ENCODE measurements around the gene RASSF5. TPM values are rescaled to one million over a fixed set of nuclear protein-coding genes. Genes with fewer than 3 reads are reported as not detected.

RASSF5 gene
- total RNA-seq, result 100 to 1,000 TPM; 212 to 239 TPM

DNA sequence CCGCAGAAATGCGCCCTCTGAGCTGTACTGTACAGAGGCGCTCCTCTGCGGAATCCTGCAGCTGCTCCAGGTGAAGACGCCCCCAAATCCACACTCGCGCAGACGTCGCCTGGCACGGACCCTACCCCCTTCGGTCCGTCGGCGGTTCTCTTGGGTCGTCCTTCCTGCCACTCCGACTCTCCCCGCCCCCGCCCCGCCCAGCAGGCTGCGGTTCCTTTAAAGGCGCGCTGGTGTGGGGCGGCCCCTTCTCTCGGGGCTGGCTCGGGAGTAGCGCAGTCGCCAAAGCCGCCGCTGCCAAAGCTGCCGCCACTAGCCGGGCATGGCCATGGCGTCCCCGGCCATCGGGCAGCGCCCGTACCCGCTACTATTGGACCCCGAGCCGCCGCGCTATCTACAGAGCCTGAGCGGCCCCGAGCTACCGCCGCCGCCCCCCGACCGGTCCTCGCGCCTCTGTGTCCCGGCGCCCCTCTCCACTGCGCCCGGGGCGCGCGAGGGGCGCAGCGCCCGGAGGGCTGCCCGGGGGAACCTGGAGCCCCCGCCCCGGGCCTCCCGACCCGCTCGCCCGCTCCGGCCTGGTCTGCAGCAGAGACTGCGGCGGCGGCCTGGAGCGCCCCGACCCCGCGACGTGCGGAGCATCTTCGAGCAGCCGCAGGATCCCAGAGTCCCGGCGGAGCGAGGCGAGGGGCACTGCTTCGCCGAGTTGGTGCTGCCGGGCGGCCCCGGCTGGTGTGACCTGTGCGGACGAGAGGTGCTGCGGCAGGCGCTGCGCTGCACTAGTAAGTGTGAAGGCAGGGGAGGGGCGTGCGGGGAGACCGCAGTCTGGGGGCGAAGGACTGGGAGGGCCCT lies at the start of gene RASSF5:
Gene RASSF5 (plus strand): TSS at position 248 of the 846 bp plus-strand sequence. CDS start 72 bp downstream, at position 320.
- peaks cover 0 to 5% of the 10 kb centered on the region in 2 donors for H3K36me3 Mint-ChIP-seq
- peak; percentile 76 to 82 for ATAC-seq
- H3K9me3 Mint-ChIP-seq, result no peaks in the 10 kb centered on the region
- DNase-seq (ENCODE audit: low spot score in 2 of 2), result peak; percentile 89 to 90
- H3K27ac Mint-ChIP-seq, result peak within 1 kb of the TSS; percentile 36 to 38

- H3K36me3 Mint-ChIP-seq, result no peaks in the 10 kb centered on the region
- no peaks in the 10 kb centered on the region for H3K9me3 Mint-ChIP-seq
- no peak overlapping the region for H3K27ac Mint-ChIP-seq
- DNase-seq (ENCODE audit: low spot score in 2 of 2) (no peak), ATAC-seq (no peak)
Measured at GRCh38 chr1:206459703-206460102, 47.6 kb upstream of the RASSF5 start.

GRCh38 chr1:206460836-206461426 lies 46.4 kb upstream of the RASSF5 start:
- no peak overlapping the region for H3K27ac Mint-ChIP-seq
- H3K36me3 Mint-ChIP-seq, result no peaks in the 10 kb centered on the region
- no peak for DNase-seq (ENCODE audit: low spot score in 2 of 2)
- H3K9me3 Mint-ChIP-seq, result no peaks in the 10 kb centered on the region
- ATAC-seq, result no peak

GRCh38 chr1:206461602-206462455 lies 45.5 kb upstream of the RASSF5 start:
- DNase-seq (ENCODE audit: low spot score in 2 of 2) (peak in 1 of 2 donors; percentile 82), ATAC-seq (peak; percentile 51 to 55)
- Mint-ChIP-seq H3K36me3 (no peaks in the 10 kb centered on the region), H3K9me3 (no peaks in the 10 kb centered on the region), H3K27ac (peak overlapping the region; percentile 18 to 40)

DNA sequence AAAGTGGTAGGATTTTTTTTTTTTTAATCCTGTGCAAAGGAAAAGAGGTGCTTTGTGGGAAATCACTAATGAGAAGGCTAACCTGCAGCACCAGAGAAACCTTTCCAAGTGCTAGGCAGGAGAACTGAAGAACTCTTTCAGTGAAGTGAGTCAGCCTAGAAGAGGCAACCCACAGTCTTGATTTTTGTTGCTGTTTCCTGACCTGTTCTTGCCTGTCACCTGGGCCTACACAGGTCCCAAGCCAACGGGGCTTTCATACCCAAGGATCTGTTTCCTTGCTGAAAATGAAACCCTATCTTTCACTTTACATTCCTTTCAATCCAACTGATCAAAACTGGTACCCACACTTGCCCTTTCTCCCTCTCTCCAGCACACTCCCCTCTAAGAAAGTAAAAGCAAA lies 44.2 kb upstream of the RASSF5 start:
- Mint-ChIP-seq H3K9me3 (no peaks in the 10 kb centered on the region), H3K27ac (peak overlapping the region; percentile 25 to 83), H3K36me3 (no peaks in the 10 kb centered on the region)
- DNase-seq (ENCODE audit: low spot score in 2 of 2) (peak in 1 of 2 donors; percentile 33), ATAC-seq (peak; percentile 74 to 77)

DNA sequence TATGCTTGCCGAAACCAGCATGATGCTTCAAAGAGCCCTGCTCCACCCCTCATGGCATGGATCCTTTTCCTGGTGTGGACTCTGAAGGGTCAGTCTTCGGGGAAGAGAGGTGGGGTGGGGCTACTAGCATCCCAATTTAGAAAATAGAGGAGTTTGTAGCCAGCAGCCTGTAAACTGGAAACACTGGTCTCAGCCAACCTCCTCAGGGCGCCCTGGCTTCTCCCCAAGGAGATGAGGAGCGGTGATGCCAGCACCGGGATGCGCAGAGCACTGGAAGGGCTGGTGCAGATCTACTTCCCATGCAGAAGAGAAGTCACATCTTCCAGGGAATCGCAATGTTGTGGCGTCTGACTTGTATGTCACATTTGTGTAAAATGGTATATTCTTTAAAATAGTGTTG lies 43.4 kb upstream of the RASSF5 start:
- DNase-seq (ENCODE audit: low spot score in 2 of 2) (no peak), ATAC-seq (no peak)
- Mint-ChIP-seq H3K36me3 (no peaks in the 10 kb centered on the region), H3K9me3 (no peaks in the 10 kb centered on the region), H3K27ac (peak overlapping the region in 1 of 2 donors; percentile 83)

DNA sequence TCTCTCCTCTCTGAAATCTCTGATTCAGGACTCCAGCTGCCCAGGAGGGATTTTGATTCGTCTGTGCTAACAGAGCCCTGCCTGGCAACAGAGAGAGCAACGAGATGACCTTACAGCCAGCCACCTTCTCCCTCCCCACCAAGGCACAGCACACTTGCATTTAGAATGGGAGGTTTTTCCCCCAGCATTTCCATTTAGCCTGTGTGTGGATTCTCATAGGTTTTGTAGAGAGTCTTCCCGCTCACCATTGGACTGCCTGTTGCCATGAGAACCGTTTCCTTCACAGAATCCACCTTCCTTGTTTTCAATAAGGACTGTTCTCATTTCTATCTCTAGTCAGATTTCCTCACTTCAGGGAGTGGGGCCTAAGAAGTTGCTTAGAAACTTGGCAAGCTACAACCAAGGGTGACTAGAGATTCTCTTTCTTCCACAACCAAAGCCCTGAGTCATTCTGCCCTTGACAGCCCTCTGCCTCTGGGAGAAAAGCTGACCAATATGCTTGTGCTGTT lies 42.8 kb upstream of the RASSF5 start:
- Mint-ChIP-seq H3K9me3 (no peaks in the 10 kb centered on the region), H3K27ac (peak overlapping the region; percentile 13 to 64), H3K36me3 (no peaks in the 10 kb centered on the region)
- DNase-seq (ENCODE audit: low spot score in 2 of 2) (no peak), ATAC-seq (peak; percentile 25 to 33)

GRCh38 chr1:206465951-206466350 lies 41.4 kb upstream of the RASSF5 start:
- Mint-ChIP-seq H3K9me3 (no peaks in the 10 kb centered on the region), H3K27ac (peak overlapping the region in 1 of 2 donors; percentile 36), H3K36me3 (peaks cover 0 to 8% of the 10 kb centered on the region in 2 donors)
- DNase-seq (ENCODE audit: low spot score in 2 of 2) (no peak), ATAC-seq (no peak)

GRCh38 chr1:206466840-206467649 lies 40.3 kb upstream of the RASSF5 start:
- DNase-seq (ENCODE audit: low spot score in 2 of 2), result no peak
- Mint-ChIP-seq H3K9me3 (no peaks in the 10 kb centered on the region), H3K27ac (peak overlapping the region; percentile 36 to 82), H3K36me3 (peaks cover 0 to 19% of the 10 kb centered on the region in 2 donors)
- no peak for ATAC-seq

- no peak for DNase-seq (ENCODE audit: low spot score in 2 of 2)
- peaks cover 0 to 25% of the 10 kb centered on the region in 2 donors for H3K36me3 Mint-ChIP-seq
- ATAC-seq, result no peak
- peak overlapping the region; percentile 1 to 36 for H3K27ac Mint-ChIP-seq
- no peaks in the 10 kb centered on the region for H3K9me3 Mint-ChIP-seq
Measured at GRCh38 chr1:206467915-206468314, 39.4 kb upstream of the RASSF5 start.

DNA sequence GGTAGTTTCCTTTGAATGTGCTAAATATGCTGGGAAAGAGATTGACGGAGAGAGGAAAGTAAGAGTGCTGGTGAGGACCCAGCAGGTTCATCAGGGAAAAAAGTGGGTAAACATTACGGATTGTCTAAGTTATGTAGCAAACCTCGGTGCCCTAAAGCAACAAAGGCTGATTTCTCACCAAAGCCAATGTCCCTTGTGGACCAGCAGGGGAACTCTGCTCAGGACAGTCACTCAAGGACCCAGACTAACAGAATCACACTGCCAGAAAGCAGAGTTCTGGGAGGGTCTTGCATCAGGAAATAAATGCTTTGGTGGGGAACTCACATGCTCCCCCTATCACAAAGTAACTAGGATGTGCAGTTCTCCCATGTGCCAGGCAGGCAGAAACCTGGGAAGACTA lies 38.8 kb upstream of the RASSF5 start:
- peaks cover 0 to 25% of the 10 kb centered on the region in 2 donors for H3K36me3 Mint-ChIP-seq
- no peaks in the 10 kb centered on the region for H3K9me3 Mint-ChIP-seq
- ATAC-seq (no peak), DNase-seq (ENCODE audit: low spot score in 2 of 2) (no peak)
- peak overlapping the region; percentile 1 to 36 for H3K27ac Mint-ChIP-seq

DNA sequence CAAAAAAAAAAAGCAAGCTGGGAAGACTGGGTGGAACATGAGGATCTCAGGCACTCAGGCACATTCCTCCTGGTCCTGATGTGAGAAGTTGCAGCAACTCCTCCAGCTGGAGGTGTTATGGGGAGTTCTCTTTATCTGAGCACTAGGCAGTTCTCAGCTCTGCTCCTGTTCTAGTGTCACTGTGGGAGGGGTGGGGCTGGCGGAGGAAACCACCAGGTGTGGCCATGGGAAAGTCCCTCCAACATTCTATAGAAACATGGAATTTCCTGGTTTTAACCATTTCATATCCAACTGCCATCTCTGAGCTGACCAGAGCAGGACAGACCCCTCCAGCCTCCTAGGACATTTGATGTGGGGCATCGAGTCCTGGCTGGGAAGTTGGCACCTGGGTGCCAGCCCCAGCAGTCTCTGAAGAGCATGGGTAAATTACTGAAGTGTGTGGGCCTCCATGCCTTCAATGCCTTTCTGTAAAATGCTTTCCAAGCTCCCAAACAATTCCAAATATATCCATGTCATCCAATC lies 37.9 kb upstream of the RASSF5 start:
- Mint-ChIP-seq H3K36me3 (peaks cover 0 to 32% of the 10 kb centered on the region in 2 donors), H3K27ac (peak overlapping the region in 1 of 2 donors; percentile 91), H3K9me3 (no peaks in the 10 kb centered on the region)
- no peak for ATAC-seq
- DNase-seq (ENCODE audit: low spot score in 2 of 2), result no peak

DNA sequence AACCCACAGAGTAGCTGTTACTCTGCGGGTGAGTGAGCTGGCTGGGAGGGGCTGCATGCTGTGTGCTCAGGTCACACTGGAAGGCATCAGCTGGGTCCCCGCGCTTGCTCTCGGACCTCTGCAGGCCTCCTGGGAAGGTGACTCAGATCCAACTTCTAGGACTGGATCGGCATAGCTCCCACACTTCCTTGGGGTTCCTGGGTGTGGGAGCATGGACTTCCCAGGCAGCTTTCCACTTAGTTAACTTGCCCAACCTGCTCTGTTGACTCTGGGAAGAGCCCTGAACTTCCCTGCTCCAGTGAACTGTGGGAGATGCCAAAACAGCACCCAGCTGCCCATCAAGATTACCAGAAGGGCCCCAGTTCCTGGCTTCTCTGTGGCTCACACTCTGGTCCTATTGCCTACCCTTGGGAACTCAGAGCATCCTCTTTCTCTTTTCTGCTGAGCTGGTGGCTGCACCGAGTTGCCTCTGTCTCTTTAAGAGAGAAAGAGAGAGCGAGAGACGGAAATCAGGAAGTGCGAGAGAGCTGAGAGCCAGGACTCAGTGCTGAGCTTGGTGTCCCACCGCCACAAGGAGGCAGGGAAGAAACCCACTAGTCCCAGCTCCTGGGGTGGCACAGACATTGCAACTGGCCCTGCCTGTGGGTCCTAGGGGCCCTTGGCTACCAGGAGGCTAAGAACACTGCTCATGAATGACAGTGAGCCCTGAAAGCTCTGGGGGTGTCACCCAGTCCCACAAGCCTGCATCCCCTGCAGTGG lies 37.2 kb upstream of the RASSF5 start, which contains the start of gene IKBKE:
Gene IKBKE (plus strand): TSS at position 544 of the 759 bp plus-strand sequence. CDS start 2,752 bp downstream, outside the sequence.
- peaks cover 0 to 36% of the 10 kb centered on the region in 2 donors for H3K36me3 Mint-ChIP-seq
- peak in 1 of 2 donors; percentile 56 for DNase-seq (ENCODE audit: low spot score in 2 of 2)
- no peaks in the 10 kb centered on the region for H3K9me3 Mint-ChIP-seq
- ATAC-seq, result peak; percentile 20 to 65
- H3K27ac Mint-ChIP-seq, result peak within 1 kb of the TSS; percentile 90 to 91

GRCh38 chr1:206470692-206471414 lies 36.5 kb upstream of the RASSF5 start:
- ATAC-seq, result peak; percentile 68 to 81
- peak; percentile 53 to 78 for DNase-seq (ENCODE audit: low spot score in 2 of 2)
- H3K36me3 Mint-ChIP-seq, result peaks cover 0 to 43% of the 10 kb centered on the region in 2 donors
- peak overlapping the region; percentile 88 to 91 for H3K27ac Mint-ChIP-seq
- no peaks in the 10 kb centered on the region for H3K9me3 Mint-ChIP-seq
